Activated gamma-delta T cell treated with anti-CD3 and anti-CD28 coated beads, Interleukin-2, amount 50 U/mL, for 16 hours (primary cell): ENCODE results near the gene MYB.
"Not testable (repeated sequence)": the region's sequence is repeated elsewhere in the genome, so short reads cannot be mapped to it uniquely, and the experiment has no call there.

Experiments
- DNase-seq: peaks from one replicate; pipeline ENCODE4 v3.0.0-alpha.2; 2020; ENCODE audit warnings: low read depth

Gene MYB

GRCh38 chr6:135180542-135181332 lies at the start of gene MYB:
Gene MYB (plus strand): TSS chr6:135181308. CDS start chr6:135181514, 206 bp downstream.
- peak; percentile 63 for DNase-seq

- no peak for DNase-seq
Observed at GRCh38 chr6:135132776-135133175, 48.3 kb upstream of the MYB start.

- DNase-seq = no peak
Observed at GRCh38 chr6:135135835-135136234, 45.3 kb upstream of the MYB start.

- no peak for DNase-seq
Observed at GRCh38 chr6:135137826-135138225, 43.3 kb upstream of the MYB start.

GRCh38 chr6:135141182-135141581 lies 39.9 kb upstream of the MYB start:
- no peak for DNase-seq

GRCh38 chr6:135141728-135142127 lies 39.4 kb upstream of the MYB start:
- DNase-seq = no peak

- DNase-seq = not testable (repeated sequence)
Observed at GRCh38 chr6:135142232-135142631, 38.9 kb upstream of the MYB start.

GRCh38 chr6:135144673-135145062 lies 36.4 kb upstream of the MYB start:
- DNase-seq = no peak

GRCh38 chr6:135145063-135145800 lies 35.9 kb upstream of the MYB start:
- DNase-seq = no peak

- no peak for DNase-seq
Observed at GRCh38 chr6:135146162-135146934, 34.8 kb upstream of the MYB start.

GRCh38 chr6:135147637-135148592 lies 33.2 kb upstream of the MYB start:
- DNase-seq = no peak

- DNase-seq = no peak
Observed at GRCh38 chr6:135148889-135149288, 32.2 kb upstream of the MYB start.

- DNase-seq = no peak
Observed at GRCh38 chr6:135149376-135149775, 31.7 kb upstream of the MYB start.

GRCh38 chr6:135150481-135150880 lies 30.6 kb upstream of the MYB start:
- DNase-seq = not testable (repeated sequence)

GRCh38 chr6:135154125-135154524 lies 27.0 kb upstream of the MYB start:
- DNase-seq = not testable (repeated sequence)

GRCh38 chr6:135158397-135158796 lies 22.7 kb upstream of the MYB start:
- DNase-seq = no peak

- no peak for DNase-seq
Observed at GRCh38 chr6:135159531-135159930, 21.6 kb upstream of the MYB start.

- DNase-seq = no peak
Observed at GRCh38 chr6:135161411-135162395, 19.4 kb upstream of the MYB start.

- DNase-seq = no peak
Observed at GRCh38 chr6:135162678-135163439, 18.2 kb upstream of the MYB start.

GRCh38 chr6:135163440-135163738 lies 17.7 kb upstream of the MYB start:
- DNase-seq = no peak
